ENCODE results near the gene TPST1.
"Not testable (repeated sequence)": the region's sequence is repeated elsewhere in the genome, so short reads cannot be mapped to it uniquely, and the experiment has no call there.

Gene TPST1

GRCh38 chr7:66296557-66296956 is 91.4 kb downstream of the TPST1 start:
- DNase-seq: no peak

GRCh38 chr7:66297579-66297978 is 92.4 kb downstream of the TPST1 start:
- DNase-seq: no peak

- DNase-seq: no peak
These were observed 96.1 kb downstream of the TPST1 start for GRCh38 chr7:66301249-66301648.

- DNase-seq: no peak
These were observed 96.6 kb downstream of the TPST1 start for GRCh38 chr7:66301737-66302136.

GRCh38 chr7:66303454-66304155 is 98.5 kb downstream of the TPST1 start:
- DNase-seq: no peak

- no peak for DNase-seq
These were observed 99.4 kb downstream of the TPST1 start for GRCh38 chr7:66304536-66304935.

- DNase-seq: no peak
These were observed 101.1 kb downstream of the TPST1 start for GRCh38 chr7:66306243-66306642.

GRCh38 chr7:66307591-66308215 is 102.6 kb downstream of the TPST1 start:
- no peak for DNase-seq

GRCh38 chr7:66308411-66308810 is 103.3 kb downstream of the TPST1 start:
- DNase-seq: no peak

GRCh38 chr7:66310620-66311019 is 105.5 kb downstream of the TPST1 start:
- DNase-seq: no peak

GRCh38 chr7:66313886-66314568 is 108.9 kb downstream of the TPST1 start:
- no peak for DNase-seq

GRCh38 chr7:66315192-66315591 is 110.1 kb downstream of the TPST1 start:
- no peak for DNase-seq

- DNase-seq: no peak
These were observed 114.4 kb downstream of the TPST1 start for GRCh38 chr7:66319407-66319979.

- DNase-seq: no peak
These were observed 116.1 kb downstream of the TPST1 start for GRCh38 chr7:66321283-66321682.

- no peak for DNase-seq
These were observed 118.1 kb downstream of the TPST1 start for GRCh38 chr7:66323114-66323796.

- DNase-seq: not testable (repeated sequence)
These were observed 119.9 kb downstream of the TPST1 start for GRCh38 chr7:66324985-66325384.

GRCh38 chr7:66326501-66327215 is 121.5 kb downstream of the TPST1 start:
- DNase-seq: no peak

GRCh38 chr7:66330961-66331360 is 125.8 kb downstream of the TPST1 start:
- DNase-seq: no peak

- DNase-seq: no peak
These were observed 126.7 kb downstream of the TPST1 start for GRCh38 chr7:66331883-66332282.

- no peak for DNase-seq
These were observed 128.3 kb downstream of the TPST1 start for GRCh38 chr7:66333443-66333842.

- DNase-seq: no peak
These were observed 130.2 kb downstream of the TPST1 start for GRCh38 chr7:66335318-66335717.

- DNase-seq: no peak
These were observed 131.6 kb downstream of the TPST1 start for GRCh38 chr7:66336760-66337159.

GRCh38 chr7:66339141-66339540 is 134.0 kb downstream of the TPST1 start:
- no peak for DNase-seq

All from DMS153 (cell line).